GM12878 (cell line): Measurements from ENCODE around the gene SUGCT. TPM values are rescaled to one million over a fixed set of nuclear protein-coding genes. Genes with fewer than 3 reads are reported as not detected.

ENCODE experiments used
- ATAC-seq: fragments of 200-7000 bp; cut with Tn5 transposase; 3 replicates; pipeline ENCODE4 v1.9.1; 2020; ENCODE audit warnings: mild to moderate bottlenecking, moderate library complexity
- BruUV-seq: library from RNA; stranded (reverse); fragments of 400-500 nt; replicated peaks from 2 replicates; lab custom pipeline; 2021; lab: Mats Ljungman, UMichigan
- CTCF ChIA-PET: fragments of 300-600 bp; sonication (Branson Sonifier 250); formaldehyde crosslinking; extraction: SDS; loops from one replicate; lab custom pipeline; 2021; ENCODE audit warnings: inconsistent platforms; lab: Yijun Ruan, JAX
- POLR2A ChIA-PET: fragments of 350-600 bp; formaldehyde crosslinking; extraction: SDS; loops from one replicate; lab custom pipeline; 2021; ENCODE audit warnings: inconsistent platforms; lab: Charles Lee
- RAD21 ChIA-PET: fragments of 300-600 bp; sonication (Branson Sonifier 250); formaldehyde crosslinking; loops from one replicate; lab custom pipeline; 2023; ENCODE audit warnings: antibody characterized with exemption; ENCODE audit not compliant: unreplicated experiment; lab: Charles Lee
- SMC1A ChIA-PET: fragments of 300-600 bp; sonication (Branson Sonifier 250); formaldehyde crosslinking; loops from one replicate; lab custom pipeline; 2023; ENCODE audit not compliant: unreplicated experiment, uncharacterized antibody; lab: Charles Lee
- DNase-seq: peaks from one replicate; pipeline ENCODE4 v3.0.0-alpha.2; 2011; ENCODE audit warnings: low read depth, low spot score
- FAIRE-seq: peaks from 3 replicates; lab custom pipeline; 2011; peaks lifted over from hg19 to GRCh38; lab: Jason Lieb, UNC
- H2AFZ ChIP-seq: 2 replicates; pipeline ENCODE4 v1.6.0; 2011; ENCODE audit warnings: low read depth, low read length, control low read depth; ENCODE audit not compliant: control insufficient read depth
- H3K27ac ChIP-seq: 2 replicates; pipeline ENCODE4 v1.5.1; 2011; ENCODE audit warnings: control low read depth; ENCODE audit not compliant: control insufficient read depth, insufficient read depth
- H3K27me3 ChIP-seq, 2 experiments: replicated peaks in 1 of 2; 2 replicates each; pipeline versions ENCODE4 v1.6.0 to v1.6.1; 2011; ENCODE audit warnings: low read length in 1 of 2; ENCODE audit not compliant: control insufficient read depth in 2 of 2, insufficient read depth in 2 of 2
- H3K36me3 ChIP-seq, 2 experiments: 2 replicates each; pipeline ENCODE4 v1.5.1; 2011; ENCODE audit warnings: low read length in 1 of 2; ENCODE audit not compliant: control insufficient read depth in 2 of 2, insufficient read depth in 2 of 2
- H3K4me1 ChIP-seq: 2 replicates; pipeline ENCODE4 v1.6.1; 2011; ENCODE audit warnings: mild to moderate bottlenecking, low read length, moderate library complexity, mixed read lengths; ENCODE audit not compliant: control insufficient read depth, insufficient read depth
- H3K4me2 ChIP-seq: 2 replicates; pipeline ENCODE4 v1.6.0; 2011; ENCODE audit warnings: control low read depth; ENCODE audit not compliant: control insufficient read depth, insufficient read depth
- H3K4me3 ChIP-seq: fragments of 200-600 bp; sonication (generic); 2 replicates; pipeline ENCODE4 v1.5.1; 2016
- H3K79me2 ChIP-seq: 2 replicates; pipeline ENCODE4 v1.6.0; 2011; ENCODE audit warnings: low read length; ENCODE audit not compliant: control insufficient read depth, insufficient read depth
- H3K9ac ChIP-seq: 2 replicates; pipeline ENCODE4 v1.8.0; 2011; ENCODE audit warnings: low read length, control low read depth, mixed read lengths; ENCODE audit not compliant: control insufficient read depth, insufficient read depth
- H3K9me3 ChIP-seq: replicated peaks from 3 replicates; pipeline ENCODE4 v1.5.1; 2011; ENCODE audit warnings: mild to moderate bottlenecking, low read length; ENCODE audit not compliant: control insufficient read depth, insufficient read depth
- H4K20me1 ChIP-seq: 2 replicates; pipeline ENCODE4 v1.6.0; 2011; ENCODE audit not compliant: control insufficient read depth, insufficient read depth
- ASH2L ChIP-seq: fragments of 300-600, 200-600 bp; sonication (generic); IDR thresholded peaks from 2 replicates; pipeline ENCODE4 v1.6.1; 2017; ENCODE audit warnings: low read depth, mild to moderate bottlenecking, borderline replicate concordance
- CHD2 ChIP-seq: IDR thresholded peaks from 2 replicates; pipeline ENCODE4 v1.6.1; 2011; ENCODE audit warnings: low read depth, low read length, improper control_type of control experiment, borderline replicate concordance
- CREM ChIP-seq: IDR thresholded peaks from 2 replicates; pipeline ENCODE4 v1.6.1; 2014; ENCODE audit warnings: antibody characterized with exemption, low read depth
- EED ChIP-seq: sonication (generic); IDR thresholded peaks from 2 replicates; pipeline ENCODE4 v1.6.1; 2016; ENCODE audit warnings: antibody characterized with exemption, low read depth
- ESRRA ChIP-seq: IDR thresholded peaks from 2 replicates; pipeline ENCODE4 v1.6.1; 2012; ENCODE audit warnings: mild to moderate bottlenecking, low read length, improper control_type of control experiment
- JUNB ChIP-seq: IDR thresholded peaks from 2 replicates; pipeline ENCODE4 v1.6.1; 2016; ENCODE audit warnings: antibody characterized with exemption, mild to moderate bottlenecking
- MTA2 ChIP-seq: fragments of 450-650 bp; IDR thresholded peaks from 2 replicates; pipeline ENCODE4 v1.6.1; 2016; ENCODE audit warnings: low read depth, mild to moderate bottlenecking, moderate library complexity
- NFYB ChIP-seq: IDR thresholded peaks from 2 replicates; pipeline ENCODE4 v1.6.1; 2011; ENCODE audit warnings: low read depth, mild to moderate bottlenecking, low read length, improper control_type of control experiment, moderate library complexity; ENCODE audit not compliant: insufficient read depth
- PBX3 ChIP-seq: IDR thresholded peaks from 2 replicates; pipeline ENCODE4 v1.6.1; 2011; ENCODE audit warnings: mild to moderate bottlenecking, low read depth, low read length, moderate library complexity; ENCODE audit not compliant: insufficient replicate concordance
- RELA ChIP-seq: fragments of 450-650 bp; IDR thresholded peaks from 2 replicates; pipeline ENCODE4 v1.8.0; 2014; ENCODE audit warnings: borderline replicate concordance; ENCODE audit not compliant: partially characterized antibody
- ZNF207 ChIP-seq: fragments of 450-650 bp; IDR thresholded peaks from 2 replicates; pipeline ENCODE4 v1.6.1; 2014; ENCODE audit warnings: antibody characterized with exemption, mild to moderate bottlenecking, borderline replicate concordance
- ZNF24 ChIP-seq: fragments of 450-650 bp; IDR thresholded peaks from 2 replicates; pipeline ENCODE4 v1.6.1; 2017; ENCODE audit warnings: antibody characterized with exemption, mild to moderate bottlenecking
- ZSCAN29 ChIP-seq: fragments of 450-650 bp; IDR thresholded peaks from 2 replicates; pipeline ENCODE4 v1.6.1; 2017; ENCODE audit warnings: mild to moderate bottlenecking, moderate library complexity
- WGBS: methylation state at CpG from one replicate; pipeline ENCODE4 v1.1.6; 2016; ENCODE audit warnings: low lambda C conversion rate; ENCODE audit not compliant: insufficient replicate concordance, insufficient coverage; ENCODE audit errors: missing lambda C conversion rate; 5-methylcytosine and 5-hydroxymethylcytosine counted together
- in situ Hi-C: fragments of 300-500 bp; cut with MboI; formaldehyde crosslinking; loops from 9 replicates; pipeline ENCODE4 v1.14.3; 2018; ENCODE audit warnings: mixed read lengths
- intact Hi-C: fragments of 100-400 bp; cut with micrococcal nuclease; formaldehyde crosslinking; loops from one replicate; pipeline ENCODE4 v1.14.2; 2022; ENCODE audit not compliant: unreplicated experiment
- polyA plus RNA-seq, 11 experiments: library from polyadenylated mRNA; depleted of rRNA in 4 of 11; unstranded in 6 of 11; stranded (reverse) in 5 of 11; fragments of >200 nt; fragmentation: Nextera tagmentation in 4 of 11; fragmentation: Illumina TruSeq in 1 of 11; extraction: Ambion mirVana in 4 of 11; extraction: Trizol in 1 of 11; gene quantifications; 1 replicate in 1 of 11; 2 replicates in 10 of 11; pipeline versions ENCODE4 v1.2.1 to v1.2.3, GENCODE V29; 2011 to 2016; ENCODE audit warnings: inconsistent platforms in 2 of 11, missing spikeins in 2 of 11, low read depth in 1 of 11
- total RNA-seq, 4 experiments: library from RNA; depleted of rRNA in 3 of 4; stranded (reverse); fragments of >200 nt in 3 of 4; fragmentation: Illumina TruSeq in 1 of 4; extraction: Trizol in 1 of 4; gene quantifications; 2 replicates each; pipeline versions ENCODE4 v1.2.1 to v1.2.3, GENCODE V29; 2013 to 2021
- TF ChIP-seq, protein P1 (sequence below): IDR thresholded peaks from 2 replicates; pipeline ENCODE4 v1.6.1; 2011; ENCODE audit warnings: low read depth, mild to moderate bottlenecking, low read length, moderate library complexity, borderline replicate concordance; ENCODE audit errors: extremely low read depth
- TF ChIP-seq, protein P2 (sequence below): fragments of 450-650 bp; IDR thresholded peaks from 2 replicates; pipeline ENCODE4 v1.6.1; 2017; ENCODE audit warnings: mild to moderate bottlenecking
- TF ChIP-seq, protein P3 (sequence below): fragments of 450-650 bp; IDR thresholded peaks from 2 replicates; pipeline ENCODE4 v1.6.1; 2017; ENCODE audit warnings: mild to moderate bottlenecking, moderate library complexity
- TF ChIP-seq, protein P4 (sequence below): IDR thresholded peaks from 2 replicates; pipeline ENCODE4 v1.6.1; 2012; ENCODE audit warnings: low read length, inconsistent platforms

SUGCT gene
- total and polyA plus RNA-seq, 10 of the 15 experiments (the other 5 are each of a cell fraction or from before 2014, with no cell fraction given): 0.08 to 1.2 (median 0.67) TPM; not detected in 1

DNA sequence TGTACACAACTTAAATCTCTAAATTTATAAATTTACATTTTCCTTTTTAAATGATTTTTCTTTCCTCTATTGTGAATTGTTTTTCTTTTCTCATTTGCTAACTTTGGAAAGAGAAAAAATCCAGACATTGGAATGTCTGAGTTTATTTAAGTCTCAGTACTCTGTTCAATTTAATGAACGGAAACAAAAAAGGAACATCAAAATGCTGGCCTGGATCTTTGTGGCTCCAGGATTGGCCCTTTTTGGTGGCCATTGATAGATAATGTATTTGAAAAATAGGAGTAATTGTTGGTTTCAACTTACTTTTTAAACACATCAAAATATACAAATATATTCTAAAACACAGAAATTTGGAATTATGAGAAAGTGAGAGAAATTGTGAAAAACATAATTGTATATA lies 336.0 kb downstream of the SUGCT start:
- SMC1A ChIA-PET: no interaction called here
- WGBS: 80% methylated on average over 1 of the region's 1 CpG
- TF ChIP-seq ZNF24: no peak
- TF ChIP-seq EED: no peak
- TF ChIP-seq, protein P1, sequence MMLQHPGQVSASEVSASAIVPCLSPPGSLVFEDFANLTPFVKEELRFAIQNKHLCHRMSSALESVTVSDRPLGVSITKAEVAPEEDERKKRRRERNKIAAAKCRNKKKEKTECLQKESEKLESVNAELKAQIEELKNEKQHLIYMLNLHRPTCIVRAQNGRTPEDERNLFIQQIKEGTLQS: no peak
- no peak for TF ChIP-seq CREM
- no peak for TF ChIP-seq ZSCAN29
- no peak for TF ChIP-seq PBX3
- no peak for TF ChIP-seq NFYB
- no peak for TF ChIP-seq ASH2L
- TF ChIP-seq JUNB: no peak
- TF ChIP-seq, protein P2, sequence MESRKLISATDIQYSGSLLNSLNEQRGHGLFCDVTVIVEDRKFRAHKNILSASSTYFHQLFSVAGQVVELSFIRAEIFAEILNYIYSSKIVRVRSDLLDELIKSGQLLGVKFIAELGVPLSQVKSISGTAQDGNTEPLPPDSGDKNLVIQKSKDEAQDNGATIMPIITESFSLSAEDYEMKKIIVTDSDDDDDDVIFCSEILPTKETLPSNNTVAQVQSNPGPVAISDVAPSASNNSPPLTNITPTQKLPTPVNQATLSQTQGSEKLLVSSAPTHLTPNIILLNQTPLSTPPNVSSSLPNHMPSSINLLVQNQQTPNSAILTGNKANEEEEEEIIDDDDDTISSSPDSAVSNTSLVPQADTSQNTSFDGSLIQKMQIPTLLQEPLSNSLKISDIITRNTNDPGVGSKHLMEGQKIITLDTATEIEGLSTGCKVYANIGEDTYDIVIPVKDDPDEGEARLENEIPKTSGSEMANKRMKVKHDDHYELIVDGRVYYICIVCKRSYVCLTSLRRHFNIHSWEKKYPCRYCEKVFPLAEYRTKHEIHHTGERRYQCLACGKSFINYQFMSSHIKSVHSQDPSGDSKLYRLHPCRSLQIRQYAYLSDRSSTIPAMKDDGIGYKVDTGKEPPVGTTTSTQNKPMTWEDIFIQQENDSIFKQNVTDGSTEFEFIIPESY: no peak
- no peak for TF ChIP-seq MTA2
- no peak for TF ChIP-seq ZNF207
- TF ChIP-seq, protein P3, sequence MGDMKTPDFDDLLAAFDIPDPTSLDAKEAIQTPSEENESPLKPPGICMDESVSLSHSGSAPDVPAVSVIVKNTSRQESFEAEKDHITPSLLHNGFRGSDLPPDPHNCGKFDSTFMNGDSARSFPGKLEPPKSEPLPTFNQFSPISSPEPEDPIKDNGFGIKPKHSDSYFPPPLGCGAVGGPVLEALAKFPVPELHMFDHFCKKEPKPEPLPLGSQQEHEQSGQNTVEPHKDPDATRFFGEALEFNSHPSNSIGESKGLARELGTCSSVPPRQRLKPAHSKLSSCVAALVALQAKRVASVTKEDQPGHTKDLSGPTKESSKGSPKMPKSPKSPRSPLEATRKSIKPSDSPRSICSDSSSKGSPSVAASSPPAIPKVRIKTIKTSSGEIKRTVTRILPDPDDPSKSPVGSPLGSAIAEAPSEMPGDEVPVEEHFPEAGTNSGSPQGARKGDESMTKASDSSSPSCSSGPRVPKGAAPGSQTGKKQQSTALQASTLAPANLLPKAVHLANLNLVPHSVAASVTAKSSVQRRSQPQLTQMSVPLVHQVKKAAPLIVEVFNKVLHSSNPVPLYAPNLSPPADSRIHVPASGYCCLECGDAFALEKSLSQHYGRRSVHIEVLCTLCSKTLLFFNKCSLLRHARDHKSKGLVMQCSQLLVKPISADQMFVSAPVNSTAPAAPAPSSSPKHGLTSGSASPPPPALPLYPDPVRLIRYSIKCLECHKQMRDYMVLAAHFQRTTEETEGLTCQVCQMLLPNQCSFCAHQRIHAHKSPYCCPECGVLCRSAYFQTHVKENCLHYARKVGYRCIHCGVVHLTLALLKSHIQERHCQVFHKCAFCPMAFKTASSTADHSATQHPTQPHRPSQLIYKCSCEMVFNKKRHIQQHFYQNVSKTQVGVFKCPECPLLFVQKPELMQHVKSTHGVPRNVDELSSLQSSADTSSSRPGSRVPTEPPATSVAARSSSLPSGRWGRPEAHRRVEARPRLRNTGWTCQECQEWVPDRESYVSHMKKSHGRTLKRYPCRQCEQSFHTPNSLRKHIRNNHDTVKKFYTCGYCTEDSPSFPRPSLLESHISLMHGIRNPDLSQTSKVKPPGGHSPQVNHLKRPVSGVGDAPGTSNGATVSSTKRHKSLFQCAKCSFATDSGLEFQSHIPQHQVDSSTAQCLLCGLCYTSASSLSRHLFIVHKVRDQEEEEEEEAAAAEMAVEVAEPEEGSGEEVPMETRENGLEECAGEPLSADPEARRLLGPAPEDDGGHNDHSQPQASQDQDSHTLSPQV: no peak
- TF ChIP-seq RELA: no peak
- TF ChIP-seq, protein P4, sequence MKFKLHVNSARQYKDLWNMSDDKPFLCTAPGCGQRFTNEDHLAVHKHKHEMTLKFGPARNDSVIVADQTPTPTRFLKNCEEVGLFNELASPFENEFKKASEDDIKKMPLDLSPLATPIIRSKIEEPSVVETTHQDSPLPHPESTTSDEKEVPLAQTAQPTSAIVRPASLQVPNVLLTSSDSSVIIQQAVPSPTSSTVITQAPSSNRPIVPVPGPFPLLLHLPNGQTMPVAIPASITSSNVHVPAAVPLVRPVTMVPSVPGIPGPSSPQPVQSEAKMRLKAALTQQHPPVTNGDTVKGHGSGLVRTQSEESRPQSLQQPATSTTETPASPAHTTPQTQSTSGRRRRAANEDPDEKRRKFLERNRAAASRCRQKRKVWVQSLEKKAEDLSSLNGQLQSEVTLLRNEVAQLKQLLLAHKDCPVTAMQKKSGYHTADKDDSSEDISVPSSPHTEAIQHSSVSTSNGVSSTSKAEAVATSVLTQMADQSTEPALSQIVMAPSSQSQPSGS: no peak
- TF ChIP-seq CHD2: no peak
- TF ChIP-seq ESRRA: no peak

More for the DNA sequence above, 336.0 kb downstream of the SUGCT start:
- in situ Hi-C loops: no loop called here
- no peaks in the 10 kb centered on the region for H3K36me3 ChIP-seq
- H3K9ac ChIP-seq: no peak overlapping the region
- no peaks in the 10 kb centered on the region for H4K20me1 ChIP-seq
- intact Hi-C loops: no loop called here
- ChIA-PET RAD21 (no interaction called here), CTCF (no interaction called here), POLR2A (no interaction called here)
- H3K4me3 ChIP-seq: no peak overlapping the region
- H3K9me3 ChIP-seq: no peaks in the 10 kb centered on the region
- BruUV-seq: no TSS peak
- H3K27me3 ChIP-seq: peaks cover 0 to 3% of the 10 kb centered on the region in 2 experiments; a peak in 2 of 4 replicates
- no peaks in the 10 kb centered on the region for H3K79me2 ChIP-seq
- FAIRE-seq (no peak), DNase-seq (no peak), ATAC-seq (no peak)
- H3K4me1 ChIP-seq: no peaks in the 10 kb centered on the region
- no peak overlapping the region for H3K4me2 ChIP-seq
- H3K27ac ChIP-seq: no peak overlapping the region
- H2AFZ ChIP-seq: no peak overlapping the region
